Measurements from ENCODE around the gene SPOCK1. TPM values are rescaled to one million over a fixed set of nuclear protein-coding genes. Genes with fewer than 3 reads are reported as not detected.

SPOCK1 gene
- total and polyA plus RNA-seq, 3 donors from 2014 or later, result 63.8 to 111 (median 101) TPM

DNA sequence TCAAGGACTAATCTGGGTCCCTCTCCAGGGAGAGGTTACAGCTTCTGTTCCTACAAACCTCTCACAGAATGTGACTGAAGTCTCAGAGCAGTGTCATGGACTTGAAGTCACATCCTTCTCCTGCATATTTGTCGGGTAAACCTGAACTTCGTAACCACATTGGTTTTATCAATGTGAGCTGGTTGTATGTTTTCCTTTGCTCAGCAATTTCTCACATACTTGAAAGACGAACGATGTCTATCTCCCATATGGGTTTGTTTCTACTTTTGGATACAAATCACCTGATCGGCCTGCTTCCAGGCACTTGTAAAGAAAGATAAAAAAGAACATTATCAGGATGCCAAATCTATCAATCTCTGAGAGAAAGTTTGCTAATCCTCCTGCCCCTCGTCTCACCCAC, 411.0 kb downstream of the SPOCK1 start:
- Histone ChIP-seq H3K27ac (no peak overlapping the region), H3K4me1 (peaks cover 6% of the 10 kb centered on the region), H3K27me3 (no peaks in the 10 kb centered on the region), H3K36me3 (ENCODE audit: low read depth, missing control alignments) (no peaks in the 10 kb centered on the region), H3K9me3 (no peaks in the 10 kb centered on the region), H3K4me3 (no peak overlapping the region)
- 76 to 87% methylated on average over 6 of the region's 6 CpGs for WGBS, 2 donors
- no peak for DNase-seq
- intact Hi-C loops (cut with DNase I; ENCODE audit: low total_unique reads), result no loop called here
- no peak for TF ChIP-seq POLR2A (IDR thresholded peaks at IDR 0.05)
- TF ChIP-seq, protein P1, sequence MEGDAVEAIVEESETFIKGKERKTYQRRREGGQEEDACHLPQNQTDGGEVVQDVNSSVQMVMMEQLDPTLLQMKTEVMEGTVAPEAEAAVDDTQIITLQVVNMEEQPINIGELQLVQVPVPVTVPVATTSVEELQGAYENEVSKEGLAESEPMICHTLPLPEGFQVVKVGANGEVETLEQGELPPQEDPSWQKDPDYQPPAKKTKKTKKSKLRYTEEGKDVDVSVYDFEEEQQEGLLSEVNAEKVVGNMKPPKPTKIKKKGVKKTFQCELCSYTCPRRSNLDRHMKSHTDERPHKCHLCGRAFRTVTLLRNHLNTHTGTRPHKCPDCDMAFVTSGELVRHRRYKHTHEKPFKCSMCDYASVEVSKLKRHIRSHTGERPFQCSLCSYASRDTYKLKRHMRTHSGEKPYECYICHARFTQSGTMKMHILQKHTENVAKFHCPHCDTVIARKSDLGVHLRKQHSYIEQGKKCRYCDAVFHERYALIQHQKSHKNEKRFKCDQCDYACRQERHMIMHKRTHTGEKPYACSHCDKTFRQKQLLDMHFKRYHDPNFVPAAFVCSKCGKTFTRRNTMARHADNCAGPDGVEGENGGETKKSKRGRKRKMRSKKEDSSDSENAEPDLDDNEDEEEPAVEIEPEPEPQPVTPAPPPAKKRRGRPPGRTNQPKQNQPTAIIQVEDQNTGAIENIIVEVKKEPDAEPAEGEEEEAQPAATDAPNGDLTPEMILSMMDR (IDR thresholded peaks at IDR 0.05), result no peak

DNA sequence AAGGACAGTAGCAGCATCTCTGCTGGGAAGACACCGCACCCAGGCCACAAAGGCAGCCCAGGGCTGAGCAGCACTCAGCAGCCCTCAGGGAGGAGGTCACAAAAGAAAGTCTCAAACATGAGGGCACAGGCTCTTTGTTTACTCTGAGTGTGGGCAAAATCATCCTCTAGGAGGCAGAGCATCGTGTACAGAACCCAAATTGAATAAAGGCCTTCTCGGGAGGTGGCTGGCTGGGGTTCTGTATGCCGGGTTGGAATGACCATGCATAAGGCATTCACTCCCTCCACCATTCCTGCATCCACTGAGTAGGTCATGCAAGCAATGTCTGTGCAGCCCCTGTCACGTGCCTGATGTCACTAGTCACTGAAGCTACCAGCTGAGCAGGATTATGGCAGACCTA, 412.8 kb downstream of the SPOCK1 start:
- DNase-seq, result no peak
- H3K4me3 ChIP-seq, result no peak overlapping the region
- H3K27me3 ChIP-seq, result no peaks in the 10 kb centered on the region
- H3K4me1 ChIP-seq, result peaks cover 6% of the 10 kb centered on the region
- TF ChIP-seq, protein P1 (IDR thresholded peaks at IDR 0.05), result no peak
- TF ChIP-seq POLR2A (IDR thresholded peaks at IDR 0.05), result no peak
- WGBS, 2 donors, result 79 to 82% methylated on average over 4 to 5 of the region's 5 CpGs
- intact Hi-C loops (cut with DNase I; ENCODE audit: low total_unique reads), result no loop called here
- no peak overlapping the region for H3K27ac ChIP-seq
- H3K36me3 ChIP-seq (ENCODE audit: low read depth, missing control alignments), result no peaks in the 10 kb centered on the region
- no peaks in the 10 kb centered on the region for H3K9me3 ChIP-seq

DNA sequence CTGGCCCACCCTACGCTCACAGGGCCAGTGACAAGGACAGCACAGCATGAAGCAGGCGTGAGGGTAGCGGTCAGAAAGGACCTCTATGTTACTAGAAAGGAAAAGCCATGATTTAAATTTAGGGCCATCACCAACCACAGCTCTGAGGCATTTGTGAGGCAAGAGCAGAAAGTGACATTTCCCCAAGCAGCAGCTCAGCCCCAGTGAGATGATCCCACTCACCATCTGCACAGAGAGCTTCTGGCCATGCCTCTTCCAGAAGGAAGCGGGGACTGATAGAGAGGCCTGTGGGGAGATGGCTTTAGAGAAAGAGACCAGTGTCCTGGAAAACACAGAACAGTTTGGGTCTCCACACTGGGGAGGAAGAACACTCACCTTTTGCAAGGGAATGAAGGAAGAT, 413.9 kb downstream of the SPOCK1 start:
- H3K27me3 ChIP-seq, result no peaks in the 10 kb centered on the region
- H3K4me1 ChIP-seq, result peaks cover 11% of the 10 kb centered on the region
- H3K4me3 ChIP-seq, result no peak overlapping the region
- 85 to 100% methylated on average over 4 of the region's 4 CpGs for WGBS, 2 donors
- DNase-seq, result no peak
- no peak for TF ChIP-seq POLR2A (IDR thresholded peaks at IDR 0.05)
- TF ChIP-seq, protein P1 (IDR thresholded peaks at IDR 0.05), result no peak
- intact Hi-C loops (cut with DNase I; ENCODE audit: low total_unique reads), result no loop called here
- no peaks in the 10 kb centered on the region for H3K36me3 ChIP-seq (ENCODE audit: low read depth, missing control alignments)
- no peak overlapping the region for H3K27ac ChIP-seq
- H3K9me3 ChIP-seq, result no peaks in the 10 kb centered on the region

DNA sequence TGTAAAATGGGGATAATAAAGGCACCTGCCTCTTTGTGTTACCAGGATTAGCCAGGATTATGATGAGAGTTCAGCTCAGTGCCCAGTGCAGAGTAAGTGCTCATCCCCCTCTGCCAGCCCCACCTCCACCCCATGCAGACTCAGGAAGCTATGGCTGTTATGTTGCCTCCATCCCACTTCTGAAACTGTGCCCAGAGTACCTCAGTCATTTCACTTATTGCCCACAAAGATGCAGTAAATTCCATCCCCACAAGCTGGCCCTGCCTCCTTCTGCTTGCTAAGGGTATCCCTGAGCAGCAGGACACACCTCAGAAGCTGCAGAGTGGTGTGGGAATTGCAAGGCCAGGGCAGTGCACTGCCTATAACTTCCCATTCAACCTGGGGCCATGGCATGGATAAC, 415.1 kb downstream of the SPOCK1 start:
- DNase-seq, result no peak
- no peak overlapping the region for H3K27ac ChIP-seq
- H3K36me3 ChIP-seq (ENCODE audit: low read depth, missing control alignments), result no peaks in the 10 kb centered on the region
- H3K4me3 ChIP-seq, result no peak overlapping the region
- H3K9me3 ChIP-seq, result no peaks in the 10 kb centered on the region
- no peaks in the 10 kb centered on the region for H3K27me3 ChIP-seq
- no peak for TF ChIP-seq POLR2A (IDR thresholded peaks at IDR 0.05)
- TF ChIP-seq, protein P1 (IDR thresholded peaks at IDR 0.05), result no peak
- intact Hi-C loops (cut with DNase I; ENCODE audit: low total_unique reads), result no loop called here
- H3K4me1 ChIP-seq, result peaks cover 7% of the 10 kb centered on the region

DNA sequence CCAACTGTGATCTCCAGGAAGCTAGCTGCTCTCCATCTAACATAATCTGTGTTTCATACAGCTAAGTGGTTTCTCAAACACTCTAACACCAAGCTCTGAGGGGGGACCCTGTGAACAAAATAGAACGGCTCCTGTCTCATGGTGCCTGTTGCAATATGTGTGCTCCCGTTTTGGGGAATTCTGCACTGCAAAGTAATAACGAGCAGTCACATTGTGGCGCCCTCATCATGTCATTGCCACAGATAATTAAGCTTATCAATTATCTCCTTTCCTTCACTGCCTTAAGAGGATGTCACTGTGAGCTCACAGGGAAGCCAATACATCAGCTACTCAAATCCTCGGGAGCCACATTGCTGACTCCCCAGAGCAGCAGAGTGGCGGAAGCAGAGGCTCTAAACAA, 416.2 kb downstream of the SPOCK1 start:
- intact Hi-C loops (cut with DNase I; ENCODE audit: low total_unique reads), result no loop called here
- Histone ChIP-seq H3K27ac (no peak overlapping the region), H3K4me3 (no peak overlapping the region), H3K4me1 (peaks cover 7% of the 10 kb centered on the region), H3K27me3 (no peaks in the 10 kb centered on the region), H3K9me3 (no peaks in the 10 kb centered on the region), H3K36me3 (ENCODE audit: low read depth, missing control alignments) (no peaks in the 10 kb centered on the region)
- DNase-seq, result no peak
- TF ChIP-seq POLR2A (IDR thresholded peaks at IDR 0.05), result no peak
- TF ChIP-seq, protein P1 (IDR thresholded peaks at IDR 0.05), result no peak
- 92 to 96% methylated on average over 6 of the region's 6 CpGs for WGBS, 2 donors
